ENCODE data around the gene SEM1.
"Not testable (repeated sequence)": the region's sequence is repeated elsewhere in the genome, so short reads cannot be mapped to it uniquely, and the experiment has no call there.

Gene SEM1

DNA sequence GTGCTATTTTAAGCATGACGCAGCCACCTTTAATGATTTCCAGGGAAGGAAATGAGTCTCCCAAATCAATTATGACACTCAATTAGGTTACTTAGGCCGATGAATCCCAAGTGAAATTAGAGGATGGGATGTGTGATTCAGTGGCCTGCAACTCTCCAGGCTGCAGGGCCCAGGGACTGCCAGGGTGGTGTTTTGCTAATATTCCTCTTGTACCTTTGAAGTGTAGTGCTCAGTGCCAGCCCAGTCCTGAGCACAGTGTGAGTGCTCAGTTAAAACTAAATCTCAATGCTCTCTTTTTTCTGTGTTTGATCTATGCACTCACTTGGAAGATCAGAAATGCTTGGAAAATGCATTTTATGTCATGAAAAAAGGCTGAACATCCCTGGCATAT lies 51.6 kb downstream of the SEM1 start:
- no peak for DNase-seq

DNA sequence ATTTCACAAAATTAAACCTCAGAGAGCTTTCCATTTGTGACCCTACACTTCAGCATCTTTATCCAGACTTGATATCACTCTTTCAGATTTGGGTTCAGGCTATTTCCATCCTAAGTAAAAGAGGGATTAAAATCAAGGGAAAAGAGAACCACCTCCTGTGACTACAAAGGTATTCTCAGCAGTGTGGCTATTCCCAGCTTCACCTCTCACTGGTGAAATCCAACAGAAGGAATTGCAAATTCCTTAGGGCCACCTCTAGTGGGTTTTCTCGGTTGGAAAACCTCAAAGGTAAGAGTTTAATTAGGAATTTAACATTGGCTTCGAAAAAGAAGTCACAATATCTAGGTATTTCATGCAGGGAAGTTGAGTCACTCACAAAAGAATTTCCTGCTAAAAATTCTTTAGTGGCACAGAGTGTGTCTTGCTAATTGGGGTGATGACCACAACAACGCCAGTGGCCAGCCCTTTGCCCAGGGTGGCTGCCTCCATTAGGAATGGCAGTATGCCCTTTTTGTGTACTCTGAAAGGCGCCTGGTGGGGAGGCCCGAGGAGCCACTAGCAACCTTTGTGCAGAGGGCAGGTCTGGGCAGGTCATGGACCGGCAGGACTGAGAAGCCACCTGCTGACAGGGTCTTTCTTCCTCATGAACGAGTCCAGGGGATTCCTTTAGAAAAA lies 52.2 kb downstream of the SEM1 start:
- DNase-seq, result no peak

DNA sequence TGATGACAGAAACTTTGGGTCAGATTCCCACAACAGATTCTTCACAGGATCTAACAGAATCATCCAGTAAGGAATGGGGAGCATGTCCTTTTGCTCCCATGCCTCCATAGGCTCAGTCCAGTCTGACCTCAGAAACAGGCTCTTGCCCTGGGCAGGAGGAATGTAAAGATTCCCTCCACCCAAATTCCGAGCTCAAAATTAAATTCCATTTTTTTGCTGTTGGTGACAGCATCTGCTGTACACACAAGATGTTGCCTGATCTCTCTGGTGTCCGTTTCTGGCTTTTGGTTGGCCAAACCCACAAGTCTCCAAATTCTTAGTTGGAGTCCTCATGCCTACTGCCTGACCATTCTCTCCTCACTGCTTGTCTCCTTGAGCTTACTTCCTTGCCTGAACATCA lies 53.7 kb downstream of the SEM1 start:
- no peak for DNase-seq

DNA sequence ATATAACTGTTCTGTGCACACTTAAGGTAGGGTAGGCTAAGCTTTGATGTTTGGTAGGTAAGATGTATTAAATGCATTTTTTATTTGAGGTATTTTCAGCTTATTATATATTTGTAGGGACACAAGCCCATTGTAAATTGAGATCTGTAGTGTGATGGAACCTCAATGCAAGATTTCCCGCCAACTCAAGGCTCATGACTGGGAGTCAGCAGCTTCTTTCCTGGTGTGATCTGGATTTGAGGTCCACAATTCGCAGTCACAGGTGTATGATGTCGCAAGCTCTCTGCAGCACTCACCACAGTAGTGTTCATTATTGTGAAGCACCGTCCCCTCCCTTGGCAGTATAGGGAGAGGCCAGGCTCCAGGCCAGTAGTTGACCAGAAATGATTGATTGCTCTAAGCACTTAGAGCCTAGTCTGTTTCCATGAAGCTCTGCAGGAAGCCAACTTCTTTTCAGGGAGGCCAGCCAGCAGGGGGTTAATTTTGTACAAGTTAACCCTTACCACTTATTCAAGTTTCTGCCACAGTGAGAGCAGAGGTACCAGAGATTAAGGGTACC lies 54.9 kb downstream of the SEM1 start:
- DNase-seq, result no peak

DNA sequence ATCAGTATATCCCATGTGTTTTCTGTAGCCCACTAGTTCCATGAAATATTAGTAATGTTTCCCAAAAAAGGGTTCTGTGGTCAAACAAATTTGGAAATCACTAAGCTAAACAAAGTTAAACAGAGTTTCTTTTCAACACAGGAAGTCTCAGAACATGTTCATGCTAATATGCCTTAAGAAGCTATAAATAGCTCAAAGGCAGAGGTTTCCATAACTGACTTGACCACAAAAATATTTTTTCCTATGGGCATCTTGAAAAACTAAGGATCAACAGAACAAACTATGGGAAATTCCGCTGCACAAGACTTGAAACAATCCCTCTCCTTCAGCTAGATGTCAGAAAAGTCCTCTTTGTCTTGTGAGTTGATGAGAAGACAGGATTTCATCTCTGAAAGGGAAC lies 59.7 kb downstream of the SEM1 start:
- no peak for DNase-seq

DNA sequence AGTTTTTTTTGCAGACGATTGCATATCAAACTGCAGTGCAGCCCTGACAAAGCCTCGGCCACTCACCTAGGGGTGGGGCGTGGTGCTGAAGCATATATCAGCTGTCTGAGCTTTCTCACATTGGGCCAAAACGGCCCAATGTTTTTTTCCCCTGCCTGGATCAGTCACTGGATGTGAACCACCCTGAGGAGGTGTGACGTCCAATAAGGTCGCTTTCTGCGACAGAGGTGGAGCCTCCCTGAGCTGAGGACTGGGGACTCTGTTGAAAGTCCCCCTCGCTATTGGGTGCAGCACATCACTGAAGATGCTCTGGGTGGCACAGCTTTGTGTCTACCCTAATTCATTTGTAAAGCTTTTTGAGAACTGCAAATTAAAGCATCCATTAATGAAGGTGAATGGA lies 60.9 kb downstream of the SEM1 start:
- DNase-seq, result no peak

DNA sequence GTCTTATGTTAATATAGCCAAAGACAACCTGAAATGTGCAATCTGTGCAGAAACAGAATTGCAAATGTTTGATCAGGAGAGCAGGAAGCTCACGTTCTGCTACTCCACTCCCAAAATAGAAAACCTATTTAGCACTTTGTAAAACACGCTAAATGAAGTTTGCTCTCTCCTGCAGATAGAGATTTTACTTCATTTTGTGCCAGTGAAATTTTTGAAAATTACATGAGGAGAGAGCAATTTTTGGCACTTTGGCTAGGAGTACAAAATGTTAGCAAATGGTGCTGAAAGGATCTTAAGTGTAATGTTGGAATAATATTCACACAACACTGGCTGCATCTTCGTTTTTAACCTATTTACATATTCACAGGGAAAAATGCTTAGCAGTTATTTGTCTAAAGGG lies 61.9 kb downstream of the SEM1 start:
- no peak for DNase-seq

DNA sequence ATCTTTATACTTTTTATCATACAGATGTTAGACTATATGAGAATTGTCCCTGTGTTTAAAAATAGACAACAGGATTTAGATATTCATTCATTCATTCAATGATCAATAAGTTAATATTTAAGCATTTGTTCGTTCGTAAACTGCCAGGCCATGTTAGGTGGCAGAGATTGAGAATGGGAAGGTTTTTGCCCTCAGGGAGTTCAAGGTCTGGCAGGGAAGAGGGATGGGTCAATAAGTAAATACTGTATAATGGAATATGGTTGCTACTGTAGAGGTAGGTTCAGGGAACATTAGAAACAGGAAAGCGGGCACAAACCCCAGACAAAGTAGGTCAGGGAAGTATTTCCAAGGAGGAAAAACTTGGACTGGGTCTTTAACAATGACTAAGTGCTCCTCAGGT lies 64.6 kb downstream of the SEM1 start:
- DNase-seq, result no peak

DNA sequence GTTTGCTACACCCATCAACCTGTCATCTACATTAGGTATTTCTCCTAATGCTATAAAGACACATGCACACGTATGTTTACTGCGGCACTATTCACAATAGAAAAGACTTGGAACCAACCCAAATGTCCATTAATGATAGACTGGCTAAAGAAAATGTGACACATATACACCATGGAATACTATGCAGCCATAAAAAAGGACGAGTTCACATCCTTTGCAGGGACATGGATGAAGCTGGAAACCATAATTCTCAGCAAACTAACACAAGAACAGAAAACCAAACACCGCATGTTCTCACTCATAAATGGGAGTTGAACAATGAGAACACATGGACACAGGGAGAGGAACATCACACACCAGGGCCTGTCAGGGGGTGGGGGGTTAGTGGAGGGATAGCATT lies 66.2 kb downstream of the SEM1 start:
- DNase-seq, result not testable (repeated sequence)

DNA sequence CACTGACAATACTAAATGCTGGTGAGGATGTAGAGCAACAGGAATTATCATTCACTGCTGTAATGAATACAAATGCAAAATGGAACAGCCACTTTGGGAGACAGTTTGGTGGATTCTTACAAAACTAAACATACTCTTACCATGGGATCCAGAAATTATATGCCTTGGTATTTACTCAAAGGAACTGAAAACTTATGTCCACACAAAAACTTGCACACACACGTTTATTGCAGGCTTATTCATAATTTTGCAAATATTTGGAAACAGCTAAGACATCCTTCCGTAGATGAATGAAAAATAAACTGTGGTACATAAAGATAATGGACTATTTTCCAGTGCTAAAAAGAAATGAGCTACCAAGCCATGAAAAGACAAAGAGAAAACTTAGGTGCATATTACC lies 69.6 kb downstream of the SEM1 start:
- DNase-seq, result no peak
